ENCODE measurements around the gene ATP1B4.

DNA sequence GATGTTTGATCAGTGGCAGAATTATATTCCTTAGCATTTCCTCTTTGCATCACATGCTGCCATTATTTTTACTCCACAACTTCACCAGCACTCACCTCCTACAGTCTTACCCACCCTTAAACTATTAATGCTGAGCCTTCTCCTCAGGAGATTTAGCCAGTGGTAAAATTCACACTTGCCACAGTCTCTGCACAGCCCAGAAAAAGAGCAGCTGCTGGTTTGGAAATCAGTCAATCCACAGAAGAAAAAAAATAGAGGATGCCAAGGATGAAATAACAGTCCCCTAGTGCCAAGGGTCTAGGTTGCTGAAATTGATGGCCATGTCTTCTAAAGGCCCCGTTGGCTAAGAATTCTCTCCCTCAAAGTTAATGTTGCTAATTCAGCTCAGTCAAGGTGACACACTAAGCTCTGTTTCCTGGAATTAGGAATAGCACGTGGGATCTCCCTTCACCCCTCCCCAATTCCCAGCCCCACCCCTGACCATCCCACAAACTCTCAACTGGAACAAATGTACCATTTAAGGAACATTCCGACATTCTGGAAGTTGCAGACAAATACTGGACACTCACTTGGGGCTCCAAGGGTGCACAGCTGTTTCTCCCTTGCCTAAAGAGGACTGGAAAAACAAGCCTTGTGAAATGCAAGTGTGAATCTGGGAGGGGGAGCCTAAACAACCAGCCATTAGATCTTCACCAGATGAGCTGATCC lies 5.7 kb downstream of the ATP1B4 start:
- TF ChIP-seq, protein P1, sequence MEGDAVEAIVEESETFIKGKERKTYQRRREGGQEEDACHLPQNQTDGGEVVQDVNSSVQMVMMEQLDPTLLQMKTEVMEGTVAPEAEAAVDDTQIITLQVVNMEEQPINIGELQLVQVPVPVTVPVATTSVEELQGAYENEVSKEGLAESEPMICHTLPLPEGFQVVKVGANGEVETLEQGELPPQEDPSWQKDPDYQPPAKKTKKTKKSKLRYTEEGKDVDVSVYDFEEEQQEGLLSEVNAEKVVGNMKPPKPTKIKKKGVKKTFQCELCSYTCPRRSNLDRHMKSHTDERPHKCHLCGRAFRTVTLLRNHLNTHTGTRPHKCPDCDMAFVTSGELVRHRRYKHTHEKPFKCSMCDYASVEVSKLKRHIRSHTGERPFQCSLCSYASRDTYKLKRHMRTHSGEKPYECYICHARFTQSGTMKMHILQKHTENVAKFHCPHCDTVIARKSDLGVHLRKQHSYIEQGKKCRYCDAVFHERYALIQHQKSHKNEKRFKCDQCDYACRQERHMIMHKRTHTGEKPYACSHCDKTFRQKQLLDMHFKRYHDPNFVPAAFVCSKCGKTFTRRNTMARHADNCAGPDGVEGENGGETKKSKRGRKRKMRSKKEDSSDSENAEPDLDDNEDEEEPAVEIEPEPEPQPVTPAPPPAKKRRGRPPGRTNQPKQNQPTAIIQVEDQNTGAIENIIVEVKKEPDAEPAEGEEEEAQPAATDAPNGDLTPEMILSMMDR (IDR thresholded peaks at IDR 0.05; ENCODE audit: low read depth, low read length, poor library complexity, severe bottlenecking), result no peak
- no peak for TF ChIP-seq EZH2phosphoT487 (IDR thresholded peaks at IDR 0.05; ENCODE audit: borderline replicate concordance, low read length)

Measured in DOHH2 (cell line).